Stimulated activated CD8-positive, alpha-beta memory T cell treated with anti-CD3 and anti-CD28 coated beads, Interleukin-15, amount 100 ng/mL, for 48 hours (primary cell): Measurements from ENCODE around the gene ACTRT2.

Experiments used
- DNase-seq, 2 donors: peaks; one replicate each; pipeline ENCODE4 v3.0.0-alpha.2; 2020; ENCODE audit warnings: low read depth in 2 of 2

ACTRT2 gene

GRCh38 chr1:2983706-2984398 lies 37.4 kb upstream of the ACTRT2 start:
- no peak for DNase-seq

- DNase-seq: no peak
Observed at GRCh38 chr1:2984399-2985061, 36.7 kb upstream of the ACTRT2 start.

- no peak for DNase-seq
Observed at GRCh38 chr1:2985067-2985561, 36.2 kb upstream of the ACTRT2 start.

GRCh38 chr1:2985694-2986548 lies 35.3 kb upstream of the ACTRT2 start:
- DNase-seq: no peak

GRCh38 chr1:2986549-2987305 lies 34.5 kb upstream of the ACTRT2 start:
- no peak for DNase-seq

- no peak for DNase-seq
Observed at GRCh38 chr1:2987773-2988172, 33.5 kb upstream of the ACTRT2 start.

GRCh38 chr1:2988256-2988655 lies 33.0 kb upstream of the ACTRT2 start:
- no peak for DNase-seq

GRCh38 chr1:2989185-2989584 lies 32.1 kb upstream of the ACTRT2 start:
- no peak for DNase-seq

- DNase-seq: no peak
Observed at GRCh38 chr1:2989976-2990375, 31.3 kb upstream of the ACTRT2 start.

- DNase-seq: no peak
Observed at GRCh38 chr1:2990376-2991115, 30.7 kb upstream of the ACTRT2 start.

GRCh38 chr1:2991753-2992495 lies 29.3 kb upstream of the ACTRT2 start:
- DNase-seq: no peak

GRCh38 chr1:2998503-2999100 lies 22.7 kb upstream of the ACTRT2 start:
- no peak for DNase-seq

GRCh38 chr1:2999138-2999537 lies 22.1 kb upstream of the ACTRT2 start:
- no peak for DNase-seq

- no peak for DNase-seq
Observed at GRCh38 chr1:2999571-2999970, 21.7 kb upstream of the ACTRT2 start.

GRCh38 chr1:3000214-3000613 lies 21.1 kb upstream of the ACTRT2 start:
- no peak for DNase-seq

- DNase-seq: no peak
Observed at GRCh38 chr1:3000671-3001470, 20.4 kb upstream of the ACTRT2 start.

- DNase-seq: no peak
Observed at GRCh38 chr1:3001471-3002348, 19.6 kb upstream of the ACTRT2 start.
